HepG2 (cell line): ENCODE data around the gene B3GALT6.

ENCODE experiments used
- CTCF ChIP-seq: sonication (generic); formaldehyde crosslinking; IDR thresholded peaks from 2 replicates; pipeline ENCODE4 v1.5.0; 2020; ENCODE audit warnings: mild to moderate bottlenecking, missing genetic modification reagents, moderate library complexity
- HNF4A ChIP-seq: sonication (generic); formaldehyde crosslinking; IDR thresholded peaks from 2 replicates; pipeline ENCODE4 v1.4.0; 2020; ENCODE audit warnings: missing genetic modification reagents
- NR2C2 ChIP-seq: sonication (generic); formaldehyde crosslinking; IDR thresholded peaks from 2 replicates; pipeline ENCODE4 v1.4.0; 2020; ENCODE audit warnings: missing genetic modification reagents, mild to moderate bottlenecking, moderate library complexity, borderline replicate concordance
- REPIN1 ChIP-seq: sonication (generic); formaldehyde crosslinking; IDR thresholded peaks from 2 replicates; pipeline ENCODE4 v1.8.0; 2022; ENCODE audit warnings: missing genetic modification reagents, low read depth, mild to moderate bottlenecking, borderline replicate concordance
- SRSF4 ChIP-seq: fragments of 200-400 bp; formaldehyde crosslinking; IDR thresholded peaks from one replicate; pipeline ENCODE4 v1.6.1; 2018; ENCODE audit warnings: mild to moderate bottlenecking, low read depth, low read length, moderate library complexity; ENCODE audit not compliant: poor library complexity, severe bottlenecking
- TAF15 ChIP-seq: fragments of 200-400 bp; formaldehyde crosslinking; IDR thresholded peaks from one replicate; pipeline ENCODE4 v1.6.1; 2018; ENCODE audit warnings: mild to moderate bottlenecking, low read depth, low read length; ENCODE audit not compliant: poor library complexity, severe bottlenecking
- TF ChIP-seq, protein P1 (sequence below): sonication (generic); formaldehyde crosslinking; conservative IDR thresholded peaks from 2 replicates; pipeline ENCODE4 v1.4.0; 2020; ENCODE audit warnings: missing genetic modification reagents
- TF ChIP-seq, protein P2 (sequence below), 2 experiments: sonication (generic) in 1 of 2; formaldehyde crosslinking in 1 of 2; IDR thresholded peaks; 2 replicates each; pipeline versions ENCODE4 v1.5.1 to v1.6.1; 2011 to 2020; ENCODE audit warnings: borderline replicate concordance in 1 of 2, low read depth in 1 of 2, low read length in 1 of 2, mild to moderate bottlenecking in 1 of 2, missing genetic modification reagents in 1 of 2, moderate library complexity in 1 of 2

- TF ChIP-seq, protein P1, sequence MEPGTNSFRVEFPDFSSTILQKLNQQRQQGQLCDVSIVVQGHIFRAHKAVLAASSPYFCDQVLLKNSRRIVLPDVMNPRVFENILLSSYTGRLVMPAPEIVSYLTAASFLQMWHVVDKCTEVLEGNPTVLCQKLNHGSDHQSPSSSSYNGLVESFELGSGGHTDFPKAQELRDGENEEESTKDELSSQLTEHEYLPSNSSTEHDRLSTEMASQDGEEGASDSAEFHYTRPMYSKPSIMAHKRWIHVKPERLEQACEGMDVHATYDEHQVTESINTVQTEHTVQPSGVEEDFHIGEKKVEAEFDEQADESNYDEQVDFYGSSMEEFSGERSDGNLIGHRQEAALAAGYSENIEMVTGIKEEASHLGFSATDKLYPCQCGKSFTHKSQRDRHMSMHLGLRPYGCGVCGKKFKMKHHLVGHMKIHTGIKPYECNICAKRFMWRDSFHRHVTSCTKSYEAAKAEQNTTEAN (CRISPR knock-in tag), result no peak
- TF ChIP-seq, protein P2, sequence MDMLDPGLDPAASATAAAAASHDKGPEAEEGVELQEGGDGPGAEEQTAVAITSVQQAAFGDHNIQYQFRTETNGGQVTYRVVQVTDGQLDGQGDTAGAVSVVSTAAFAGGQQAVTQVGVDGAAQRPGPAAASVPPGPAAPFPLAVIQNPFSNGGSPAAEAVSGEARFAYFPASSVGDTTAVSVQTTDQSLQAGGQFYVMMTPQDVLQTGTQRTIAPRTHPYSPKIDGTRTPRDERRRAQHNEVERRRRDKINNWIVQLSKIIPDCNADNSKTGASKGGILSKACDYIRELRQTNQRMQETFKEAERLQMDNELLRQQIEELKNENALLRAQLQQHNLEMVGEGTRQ (IDR thresholded peaks at IDR 0.05; ENCODE audit: low read depth, low read length), result no peak
- TF ChIP-seq, protein P2 (CRISPR knock-in tag; IDR thresholded peaks at IDR 0.05; ENCODE audit: borderline replicate concordance), result no peak
- TF ChIP-seq CTCF, result no peak
- TF ChIP-seq NR2C2, result no peak
- TF ChIP-seq HNF4A (CRISPR knock-in tag), result no peak
- TF ChIP-seq TAF15, result no peak
- TF ChIP-seq SRSF4, result no peak
- TF ChIP-seq REPIN1 (CRISPR knock-in tag), result no peak
These were observed 42.9 kb downstream of the B3GALT6 start for GRCh38 chr1:1274931-1275431.
